Panc1 (cell line): Measurements from ENCODE around the gene FHIT. TPM values are rescaled to one million over a fixed set of nuclear protein-coding genes. Genes with fewer than 3 reads are reported as not detected.

Experiments used
- ATAC-seq: fragments of 200-7000 bp; cut with Tn5 transposase; 2 replicates; pipeline ENCODE4 v1.9.1; 2020; ENCODE audit warnings: mild to moderate bottlenecking, moderate library complexity
- BruUV-seq: library from RNA; stranded (reverse); fragments of 400-500 nt; replicated peaks from 2 replicates; lab custom pipeline; 2021; lab: Mats Ljungman, UMichigan
- CTCF ChIA-PET: fragments of 300-600 bp; sonication (Branson Sonifier 250); formaldehyde crosslinking; loops from one replicate; lab custom pipeline; 2022; ENCODE audit warnings: antibody characterized with exemption; lab: Charles Lee
- POLR2A ChIA-PET: fragments of 300-600 bp; sonication (Branson Sonifier 250); formaldehyde crosslinking; loops from one replicate; lab custom pipeline; 2022; ENCODE audit warnings: antibody characterized with exemption; lab: Charles Lee
- DNase-seq: peaks from one replicate; pipeline ENCODE4 v3.0.0-alpha.2; 2010; ENCODE audit warnings: low read depth, low spot score
- H3K27ac ChIP-seq: 2 replicates; pipeline ENCODE4 v1.5.1; 2011; ENCODE audit warnings: mild to moderate bottlenecking, low read length, inconsistent platforms
- H3K27me3 ChIP-seq: fragments of 200-500 bp; sonication (Bioruptor generic); 2 replicates; pipeline ENCODE4 v1.6.0; 2014; ENCODE audit warnings: low read length, inconsistent platforms; ENCODE audit not compliant: control insufficient read depth, insufficient read depth
- H3K36me3 ChIP-seq: fragments of 200-500 bp; sonication (Bioruptor generic); 2 replicates; pipeline ENCODE4 v1.5.1; 2014; ENCODE audit warnings: inconsistent platforms, mild to moderate bottlenecking, low read length, moderate library complexity; ENCODE audit not compliant: control insufficient read depth, insufficient read depth
- H3K4me1 ChIP-seq: 2 replicates; pipeline ENCODE4 v1.5.1; 2011; ENCODE audit warnings: inconsistent platforms, mild to moderate bottlenecking, low read length, moderate library complexity; ENCODE audit not compliant: control insufficient read depth, insufficient read depth
- H3K4me3 ChIP-seq, 2 experiments: 2 replicates each; pipeline ENCODE4 v1.5.1; 2011 to 2012; ENCODE audit warnings: low read depth in 2 of 2, low read length in 2 of 2, mild to moderate bottlenecking in 2 of 2, inconsistent platforms in 1 of 2, moderate library complexity in 1 of 2
- H3K9me3 ChIP-seq: fragments of 200-500 bp; sonication (Bioruptor generic); 2 replicates; pipeline ENCODE4 v1.5.1; 2014; ENCODE audit warnings: low read depth, mild to moderate bottlenecking, inconsistent platforms, low read length, moderate library complexity; ENCODE audit not compliant: control insufficient read depth, insufficient read depth
- CTCF ChIP-seq: fragments of 450-650 bp; IDR thresholded peaks from 2 replicates; pipeline ENCODE4 v1.5.1; 2017; ENCODE audit warnings: mild to moderate bottlenecking
- POLR2AphosphoS5 ChIP-seq: IDR thresholded peaks from 2 replicates; pipeline ENCODE4 v1.6.1; 2012; ENCODE audit warnings: mild to moderate bottlenecking, low read depth, low read length, moderate library complexity
- SIN3A ChIP-seq: IDR thresholded peaks from 2 replicates; pipeline ENCODE4 v1.6.1; 2012; ENCODE audit warnings: low read depth, mild to moderate bottlenecking, low read length, moderate library complexity, borderline replicate concordance; ENCODE audit not compliant: insufficient read depth
- TCF7L2 ChIP-seq: IDR thresholded peaks from 2 replicates; pipeline ENCODE4 v1.6.1; 2011; ENCODE audit warnings: mild to moderate bottlenecking, low read depth, low read length, inconsistent platforms
- in situ Hi-C: cut with HindIII; loops from 2 replicates; pipeline ENCODE4 v1.10.0; 2016; ENCODE audit warnings: low sequenced_read_pairs, low pct_unique_long_range_greater_than_20kb
- intact Hi-C: fragments of 100-400 bp; cut with micrococcal nuclease; formaldehyde crosslinking; loops from one replicate; pipeline ENCODE4 v1.10.0; 2022; ENCODE audit not compliant: unreplicated experiment
- total RNA-seq: library from RNA; stranded (reverse); gene quantifications from one replicate; pipeline ENCODE4 v1.2.1, GENCODE V29; 2021; ENCODE audit not compliant: unreplicated experiment
- TF ChIP-seq, protein P1 (sequence below), 2 experiments: IDR thresholded peaks; 2 replicates each; pipeline ENCODE4 v1.6.1; 2011 to 2012; ENCODE audit warnings: low read depth in 2 of 2, control low read depth in 1 of 2, low read length in 1 of 2, mild to moderate bottlenecking in 1 of 2, moderate library complexity in 1 of 2; ENCODE audit not compliant: insufficient read depth in 1 of 2

FHIT gene
- total RNA-seq, 1 experiment from 2014 or later = 2.2 TPM

- intact Hi-C loops = no loop called here
- in situ Hi-C loops = no loop called here
Observed at GRCh38 chr3:59788133-59788532, 1463.1 kb downstream of the FHIT start.

DNA sequence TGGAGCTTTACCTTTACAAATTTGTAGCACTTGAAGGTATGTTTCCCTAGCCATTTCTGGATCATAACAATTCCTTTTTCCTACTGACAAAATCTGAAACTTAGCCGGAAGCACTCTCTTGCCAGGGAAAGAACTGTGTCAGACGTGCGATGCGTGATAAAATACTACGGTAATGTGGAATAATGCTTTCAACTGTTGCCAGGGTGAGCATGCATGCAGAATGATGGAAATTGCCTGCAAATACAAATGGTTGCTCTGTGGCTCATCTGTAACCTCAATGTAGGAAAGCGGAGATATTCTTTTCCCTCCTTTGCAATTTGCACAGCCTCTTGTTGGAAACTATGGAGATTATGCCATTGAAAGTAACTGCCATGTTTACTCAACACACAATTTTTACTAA is 1464.9 kb downstream of the FHIT start:
- ChIA-PET CTCF (no interaction called here), POLR2A (no interaction called here)
- no peak for DNase-seq
- no peak for ATAC-seq
- Histone ChIP-seq H3K4me3 (no peak overlapping the region), H3K36me3 (no peaks in the 10 kb centered on the region), H3K9me3 (no peaks in the 10 kb centered on the region), H3K4me1 (no peaks in the 10 kb centered on the region), H3K27me3 (no peaks in the 10 kb centered on the region), H3K27ac (no peak overlapping the region)
- intact Hi-C loops (no loop called here), in situ Hi-C loops (no loop called here)
- BruUV-seq = no TSS peak
- TF ChIP-seq TCF7L2 = no peak
- no peak for TF ChIP-seq POLR2AphosphoS5
- TF ChIP-seq SIN3A = no peak
- TF ChIP-seq, protein P1, sequence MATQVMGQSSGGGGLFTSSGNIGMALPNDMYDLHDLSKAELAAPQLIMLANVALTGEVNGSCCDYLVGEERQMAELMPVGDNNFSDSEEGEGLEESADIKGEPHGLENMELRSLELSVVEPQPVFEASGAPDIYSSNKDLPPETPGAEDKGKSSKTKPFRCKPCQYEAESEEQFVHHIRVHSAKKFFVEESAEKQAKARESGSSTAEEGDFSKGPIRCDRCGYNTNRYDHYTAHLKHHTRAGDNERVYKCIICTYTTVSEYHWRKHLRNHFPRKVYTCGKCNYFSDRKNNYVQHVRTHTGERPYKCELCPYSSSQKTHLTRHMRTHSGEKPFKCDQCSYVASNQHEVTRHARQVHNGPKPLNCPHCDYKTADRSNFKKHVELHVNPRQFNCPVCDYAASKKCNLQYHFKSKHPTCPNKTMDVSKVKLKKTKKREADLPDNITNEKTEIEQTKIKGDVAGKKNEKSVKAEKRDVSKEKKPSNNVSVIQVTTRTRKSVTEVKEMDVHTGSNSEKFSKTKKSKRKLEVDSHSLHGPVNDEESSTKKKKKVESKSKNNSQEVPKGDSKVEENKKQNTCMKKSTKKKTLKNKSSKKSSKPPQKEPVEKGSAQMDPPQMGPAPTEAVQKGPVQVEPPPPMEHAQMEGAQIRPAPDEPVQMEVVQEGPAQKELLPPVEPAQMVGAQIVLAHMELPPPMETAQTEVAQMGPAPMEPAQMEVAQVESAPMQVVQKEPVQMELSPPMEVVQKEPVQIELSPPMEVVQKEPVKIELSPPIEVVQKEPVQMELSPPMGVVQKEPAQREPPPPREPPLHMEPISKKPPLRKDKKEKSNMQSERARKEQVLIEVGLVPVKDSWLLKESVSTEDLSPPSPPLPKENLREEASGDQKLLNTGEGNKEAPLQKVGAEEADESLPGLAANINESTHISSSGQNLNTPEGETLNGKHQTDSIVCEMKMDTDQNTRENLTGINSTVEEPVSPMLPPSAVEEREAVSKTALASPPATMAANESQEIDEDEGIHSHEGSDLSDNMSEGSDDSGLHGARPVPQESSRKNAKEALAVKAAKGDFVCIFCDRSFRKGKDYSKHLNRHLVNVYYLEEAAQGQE (IDR thresholded peaks at IDR 0.05; ENCODE audit: insufficient read depth in 1 of 2, low read depth in 2 of 2, low read length in 1 of 2) = no peak
- no peak for TF ChIP-seq CTCF

More at GRCh38 chr3:59788133-59788532, 1463.1 kb downstream of the FHIT start:
- ChIA-PET CTCF (no interaction called here), POLR2A (no interaction called here)
- no TSS peak for BruUV-seq
- ATAC-seq (no peak), DNase-seq (no peak)
- no peaks in the 10 kb centered on the region for H3K4me1 ChIP-seq
- no peaks in the 10 kb centered on the region for H3K36me3 ChIP-seq
- H3K4me3 ChIP-seq = no peak overlapping the region
- no peaks in the 10 kb centered on the region for H3K9me3 ChIP-seq
- no peaks in the 10 kb centered on the region for H3K27me3 ChIP-seq
- no peak overlapping the region for H3K27ac ChIP-seq
- TF ChIP-seq POLR2AphosphoS5 (no peak), TCF7L2 (no peak), CTCF (no peak), SIN3A (no peak)
- TF ChIP-seq, protein P1 (IDR thresholded peaks at IDR 0.05; ENCODE audit: insufficient read depth in 1 of 2, low read depth in 2 of 2, low read length in 1 of 2) = no peak
